ENCODE measurements around the gene SNX20.

- no peak for TF ChIP-seq GATA2 (IDR thresholded peaks at IDR 0.05; ENCODE audit: low read depth, low read length)
- TF ChIP-seq GATA3 (IDR thresholded peaks at IDR 0.05; ENCODE audit: low read depth, low read length) = no peak
Observed at GRCh38 chr16:50675686-50676610, 5.2 kb downstream of the SNX20 start.
